GM13977 (cell line): ENCODE results near the gene OR51A4.

Experiments
- DNase-seq: peaks from one replicate; pipeline ENCODE4 v3.0.0; 2012; ENCODE audit warnings: low spot score
- CTCF ChIP-seq: IDR thresholded peaks from 2 replicates; pipeline ENCODE4 v1.5.1; 2012; ENCODE audit warnings: mild to moderate bottlenecking, control low read depth; ENCODE audit not compliant: insufficient read depth; ENCODE audit errors: extremely low read depth, missing control alignments
- in situ Hi-C: fragments of 300-500 bp; cut with MboI; formaldehyde crosslinking; loops from one replicate; pipeline ENCODE4 v1.12.0; 2022; ENCODE audit warnings: low sequenced_read_pairs, low pct_unique_long_range_greater_than_20kb, mixed read lengths, inconsistent platforms; ENCODE audit not compliant: unreplicated experiment

OR51A4 gene, protein sequence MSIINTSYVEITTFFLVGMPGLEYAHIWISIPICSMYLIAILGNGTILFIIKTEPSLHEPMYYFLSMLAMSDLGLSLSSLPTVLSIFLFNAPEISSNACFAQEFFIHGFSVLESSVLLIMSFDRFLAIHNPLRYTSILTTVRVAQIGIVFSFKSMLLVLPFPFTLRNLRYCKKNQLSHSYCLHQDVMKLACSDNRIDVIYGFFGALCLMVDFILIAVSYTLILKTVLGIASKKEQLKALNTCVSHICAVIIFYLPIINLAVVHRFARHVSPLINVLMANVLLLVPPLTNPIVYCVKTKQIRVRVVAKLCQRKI

GRCh38 chr11:4947505-4947904, at the start of gene OR51A4:
Gene OR51A4 (minus strand): TSS chr11:4947605. CDS start chr11:4947100, 505 bp downstream.
- DNase-seq = no peak
- in situ Hi-C loops = no loop called here
- no peak for TF ChIP-seq CTCF

DNA sequence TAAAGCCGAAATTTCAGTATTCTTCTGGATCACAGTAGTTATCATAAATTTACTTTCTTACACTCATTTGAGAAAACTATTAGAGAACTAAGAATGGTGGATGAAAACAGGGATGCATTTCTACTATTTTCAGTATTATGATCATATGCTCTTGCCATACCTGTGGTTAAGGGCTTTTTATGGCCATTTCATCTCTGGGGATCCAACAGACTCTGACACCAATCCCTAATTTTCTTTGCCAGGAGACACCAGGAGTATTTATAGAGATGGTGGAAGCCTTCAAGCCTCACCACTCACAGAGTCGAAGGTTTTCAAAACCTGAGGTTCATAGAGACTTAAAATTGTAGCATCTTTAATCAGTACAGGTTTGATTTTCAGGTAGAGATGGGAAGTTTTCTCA, 47.1 kb upstream of the OR51A4 start, which contains the start of gene OR51L1:
Gene OR51L1 (plus strand): TSS at position 301 of the 400 bp plus-strand sequence. CDS start 4,132 bp downstream, outside the sequence.
- no peak for DNase-seq
- in situ Hi-C loops = loop anchor here (25.0 kb wide), 1 partner anchor 357 kb away; the partner anchor contains the start of genes OR51D1 and OR51E1
- no peak for TF ChIP-seq CTCF

DNA sequence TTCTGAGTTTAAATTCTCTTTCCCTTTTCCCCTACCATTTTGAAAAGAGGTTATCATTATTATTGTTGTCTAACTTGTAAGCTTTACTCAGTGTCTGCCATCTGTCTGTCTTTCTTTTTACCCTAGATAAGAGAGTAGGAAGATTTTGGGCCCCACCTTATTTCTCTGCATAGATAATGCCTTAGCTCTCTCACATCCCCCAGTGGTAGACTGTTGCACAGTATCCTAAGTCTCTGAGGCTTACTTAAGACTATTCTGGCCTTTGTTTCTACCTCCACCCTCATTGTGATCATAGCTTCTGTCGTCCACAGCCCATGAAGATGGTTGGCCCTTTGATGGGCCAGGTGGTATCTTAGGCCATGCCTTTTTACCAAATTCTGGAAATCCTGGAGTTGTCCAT, 43.7 kb upstream of the OR51A4 start:
- in situ Hi-C loops = loop anchor here (25.0 kb wide), 1 partner anchor 354 kb away; the partner anchor contains the start of genes OR51D1 and OR51E1
- TF ChIP-seq CTCF = peak; percentile 26
- no peak for DNase-seq

- no peak for TF ChIP-seq CTCF
- in situ Hi-C loops = loop anchor here (25.0 kb wide), 1 partner anchor 347 kb away; the partner anchor contains the start of genes OR51D1 and OR51E1
- no peak for DNase-seq
Observed at GRCh38 chr11:4983841-4984240, 36.4 kb upstream of the OR51A4 start.

GRCh38 chr11:4982678-4983077, 35.3 kb upstream of the OR51A4 start:
- DNase-seq = no peak
- in situ Hi-C loops = loop anchor here (25.0 kb wide), 1 partner anchor 345 kb away; the partner anchor contains the start of genes OR51D1 and OR51E1
- TF ChIP-seq CTCF = no peak

GRCh38 chr11:4979036-4979435, 31.6 kb upstream of the OR51A4 start:
- DNase-seq = no peak
- in situ Hi-C loops = loop anchor here (25.0 kb wide), 1 partner anchor 342 kb away; the partner anchor contains the start of genes OR51D1 and OR51E1
- TF ChIP-seq CTCF = no peak
